C4-2B (cell line): ENCODE measurements around the gene ALOX5.
"Not testable (repeated sequence)": the region's sequence is repeated elsewhere in the genome, so short reads cannot be mapped to it uniquely, and the experiment has no call there.

ENCODE experiments used
- H3K27ac ChIP-seq: fragments of 450-650 bp; 2 replicates; pipeline ENCODE4 v1.5.1; 2017
- ZFX ChIP-seq: fragments of 450-650 bp; IDR thresholded peaks from 2 replicates; pipeline ENCODE4 v1.6.1; 2017
- TF ChIP-seq, protein P1 (sequence below): fragments of 450-650 bp; conservative IDR thresholded peaks from 2 replicates; pipeline ENCODE4 v1.5.1; 2017; ENCODE audit warnings: mild to moderate bottlenecking

Gene ALOX5

DNA sequence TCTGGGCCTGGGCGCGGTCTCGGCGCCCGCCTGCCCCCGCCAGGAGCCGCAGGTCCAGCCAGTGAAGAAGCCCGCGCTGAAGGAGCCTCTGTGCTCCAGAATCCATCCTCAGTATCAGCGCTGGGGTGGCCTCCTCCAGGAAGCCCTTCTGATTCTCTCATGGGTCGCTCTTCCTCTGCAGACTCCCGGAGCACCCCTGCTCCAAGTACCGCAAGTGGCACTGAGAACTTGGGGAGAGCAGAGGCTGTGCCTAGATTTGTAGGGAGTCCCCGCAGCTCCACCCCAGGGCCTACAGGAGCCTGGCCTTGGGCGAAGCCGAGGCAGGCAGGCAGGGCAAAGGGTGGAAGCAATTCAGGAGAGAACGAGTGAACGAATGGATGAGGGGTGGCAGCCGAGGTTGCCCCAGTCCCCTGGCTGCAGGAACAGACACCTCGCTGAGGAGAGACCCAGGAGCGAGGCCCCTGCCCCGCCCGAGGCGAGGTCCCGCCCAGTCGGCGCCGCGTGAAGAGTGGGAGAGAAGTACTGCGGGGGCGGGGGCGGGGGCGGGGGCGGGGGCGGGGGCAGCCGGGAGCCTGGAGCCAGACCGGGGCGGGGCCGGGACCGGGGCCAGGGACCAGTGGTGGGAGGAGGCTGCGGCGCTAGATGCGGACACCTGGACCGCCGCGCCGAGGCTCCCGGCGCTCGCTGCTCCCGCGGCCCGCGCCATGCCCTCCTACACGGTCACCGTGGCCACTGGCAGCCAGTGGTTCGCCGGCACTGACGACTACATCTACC, at the start of gene ALOX5:
ALOX5 (plus strand) TSS at position 641 of the 774 bp plus-strand sequence; CDS start at position 705, 64 bp downstream.
- H3K27ac ChIP-seq = no peak within 1 kb of the TSS
- no peak for TF ChIP-seq ZFX
- TF ChIP-seq, protein P1, sequence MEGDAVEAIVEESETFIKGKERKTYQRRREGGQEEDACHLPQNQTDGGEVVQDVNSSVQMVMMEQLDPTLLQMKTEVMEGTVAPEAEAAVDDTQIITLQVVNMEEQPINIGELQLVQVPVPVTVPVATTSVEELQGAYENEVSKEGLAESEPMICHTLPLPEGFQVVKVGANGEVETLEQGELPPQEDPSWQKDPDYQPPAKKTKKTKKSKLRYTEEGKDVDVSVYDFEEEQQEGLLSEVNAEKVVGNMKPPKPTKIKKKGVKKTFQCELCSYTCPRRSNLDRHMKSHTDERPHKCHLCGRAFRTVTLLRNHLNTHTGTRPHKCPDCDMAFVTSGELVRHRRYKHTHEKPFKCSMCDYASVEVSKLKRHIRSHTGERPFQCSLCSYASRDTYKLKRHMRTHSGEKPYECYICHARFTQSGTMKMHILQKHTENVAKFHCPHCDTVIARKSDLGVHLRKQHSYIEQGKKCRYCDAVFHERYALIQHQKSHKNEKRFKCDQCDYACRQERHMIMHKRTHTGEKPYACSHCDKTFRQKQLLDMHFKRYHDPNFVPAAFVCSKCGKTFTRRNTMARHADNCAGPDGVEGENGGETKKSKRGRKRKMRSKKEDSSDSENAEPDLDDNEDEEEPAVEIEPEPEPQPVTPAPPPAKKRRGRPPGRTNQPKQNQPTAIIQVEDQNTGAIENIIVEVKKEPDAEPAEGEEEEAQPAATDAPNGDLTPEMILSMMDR = no peak

DNA sequence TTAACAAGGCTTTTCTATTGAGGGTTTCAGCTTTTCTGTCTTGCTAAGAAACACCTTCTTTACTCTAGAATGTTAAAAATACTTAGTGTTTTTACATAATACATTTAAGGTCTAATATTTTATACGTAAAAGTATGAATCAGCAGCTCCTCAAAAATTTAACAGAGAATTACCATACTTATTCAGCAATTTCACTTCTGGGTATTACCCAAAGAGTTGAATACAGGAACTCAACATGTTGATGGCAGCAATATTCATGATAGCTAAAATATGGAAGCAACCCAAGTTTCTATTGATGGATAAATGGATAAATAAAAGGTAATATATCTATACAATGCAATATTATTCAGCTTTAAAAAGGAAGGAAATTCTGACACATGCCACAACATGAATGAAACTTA, 48.9 kb upstream of the ALOX5 start:
- TF ChIP-seq ZFX = no peak
- TF ChIP-seq, protein P1 = no peak
- no peak overlapping the region for H3K27ac ChIP-seq

GRCh38 chr10:45326864-45327263, 47.2 kb upstream of the ALOX5 start:
- H3K27ac ChIP-seq = not testable (repeated sequence)

DNA sequence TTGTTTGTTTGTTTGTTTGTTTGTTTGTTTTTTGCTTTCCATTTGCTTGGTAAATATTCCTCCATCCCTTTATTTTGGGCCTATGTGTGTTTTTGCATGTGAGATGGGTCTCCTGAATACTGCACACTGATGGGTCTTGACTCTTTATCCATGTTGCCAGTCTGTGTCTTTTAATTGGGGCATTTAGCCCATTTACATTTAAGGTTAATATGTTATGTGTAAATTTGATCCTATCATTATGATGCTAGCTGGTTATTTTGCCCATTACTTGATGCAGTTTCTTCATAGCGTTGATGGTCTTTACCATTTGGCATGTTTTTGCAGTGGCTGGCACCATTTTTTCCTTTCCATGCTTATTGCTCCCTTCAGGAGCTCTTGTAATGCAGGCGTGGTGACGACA, 42.2 kb upstream of the ALOX5 start:
- H3K27ac ChIP-seq = not testable (repeated sequence)

- TF ChIP-seq ZFX = no peak
- TF ChIP-seq, protein P1 = no peak
- no peak overlapping the region for H3K27ac ChIP-seq
These were observed 34.1 kb upstream of the ALOX5 start for GRCh38 chr10:45339894-45340293.

DNA sequence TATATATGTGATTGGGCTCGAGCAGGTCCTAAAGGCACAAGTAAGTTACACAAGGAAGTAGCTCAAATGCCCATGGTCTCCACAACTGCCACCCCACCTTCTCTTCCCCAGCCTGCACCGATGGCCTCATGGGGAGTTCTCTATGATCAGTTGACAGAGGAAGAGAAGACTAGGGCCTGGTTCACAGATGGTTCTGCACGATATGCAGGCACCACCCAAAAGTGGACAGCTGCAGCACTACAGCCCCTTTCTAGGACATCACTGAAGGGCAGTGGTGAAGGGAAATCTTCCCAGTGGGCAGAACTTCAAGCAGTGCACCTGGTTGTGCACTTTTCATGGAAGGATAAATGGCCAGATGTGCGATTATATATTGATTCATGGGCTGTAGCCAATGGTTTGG, 33.6 kb upstream of the ALOX5 start:
- H3K27ac ChIP-seq = not testable (repeated sequence)

DNA sequence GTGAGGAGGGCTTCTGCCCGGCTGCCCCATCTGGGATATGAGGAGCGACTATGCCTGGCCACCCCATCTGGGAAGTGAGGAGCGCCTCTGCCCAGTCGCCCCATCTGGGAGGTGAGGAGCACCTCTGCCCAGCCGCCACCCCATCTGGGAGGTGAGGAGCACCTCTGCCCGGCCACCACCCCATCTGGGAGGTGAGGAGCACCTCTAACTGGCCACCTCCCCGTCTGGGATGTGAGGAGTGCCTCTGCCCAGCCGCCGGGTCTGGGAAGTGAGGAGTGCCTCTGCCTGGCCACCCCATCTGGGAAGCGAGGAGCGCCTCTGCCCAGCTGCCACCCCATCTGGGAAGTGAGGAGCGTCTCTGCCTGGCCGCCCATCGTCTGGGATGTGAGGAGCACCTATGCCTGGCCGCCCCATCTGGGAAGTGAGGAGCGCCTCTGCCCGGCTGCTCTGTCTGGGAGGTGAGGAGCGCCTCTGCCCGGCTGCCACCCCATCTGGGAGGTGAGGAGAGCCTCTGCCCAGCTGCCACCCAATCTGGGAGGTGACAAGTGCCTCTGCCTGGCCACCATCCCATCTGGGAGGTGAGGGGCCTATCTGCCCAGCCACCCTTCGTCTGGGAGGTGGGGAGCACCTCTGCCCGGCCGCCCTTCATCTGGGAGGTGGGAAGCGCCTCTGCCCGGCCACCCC, 27.2 kb upstream of the ALOX5 start:
- not testable (repeated sequence) for H3K27ac ChIP-seq

DNA sequence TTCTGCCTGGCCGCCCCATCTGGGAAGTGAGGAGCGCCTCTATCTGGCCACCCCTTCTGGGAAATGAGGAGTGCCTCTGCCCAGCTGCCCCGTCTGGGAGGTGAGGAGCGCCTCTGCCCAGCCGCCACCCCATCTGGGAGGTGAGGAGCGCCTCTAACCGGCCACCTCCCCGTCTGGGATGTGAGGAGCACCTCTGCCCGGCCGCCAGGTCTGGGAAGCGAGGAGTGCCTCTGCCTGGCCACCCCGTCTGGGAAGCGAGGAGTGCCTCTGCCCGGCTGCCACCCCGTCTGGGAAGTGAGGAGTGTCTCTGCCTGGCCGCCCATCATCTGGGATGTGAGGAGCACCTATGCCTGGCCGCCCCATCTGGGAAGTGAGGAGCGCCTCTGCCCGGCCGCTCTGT, 26.6 kb upstream of the ALOX5 start:
- not testable (repeated sequence) for H3K27ac ChIP-seq

- H3K27ac ChIP-seq = not testable (repeated sequence)
These were observed 25.7 kb upstream of the ALOX5 start for GRCh38 chr10:45348196-45348765.

DNA sequence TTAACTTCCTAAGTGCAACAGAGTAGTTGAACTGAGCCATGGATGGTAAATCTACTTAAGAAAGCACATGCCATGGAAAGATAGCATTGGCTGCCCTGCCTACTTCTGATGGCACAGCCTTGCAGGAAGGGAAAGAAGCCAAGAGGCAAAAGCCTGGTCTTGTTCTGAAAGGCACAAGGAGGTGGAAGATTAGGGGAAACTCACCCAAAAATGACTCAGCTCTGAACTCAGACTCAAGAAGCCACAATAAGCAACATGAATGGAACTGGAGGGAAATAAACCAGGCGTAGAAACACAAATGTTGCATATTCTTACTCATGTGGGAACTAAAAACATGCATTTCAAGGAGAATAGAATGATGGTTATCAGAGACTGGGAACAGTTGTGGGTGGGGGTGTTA, 20.8 kb upstream of the ALOX5 start:
- no peak overlapping the region for H3K27ac ChIP-seq
- TF ChIP-seq, protein P1 = no peak
- no peak for TF ChIP-seq ZFX

DNA sequence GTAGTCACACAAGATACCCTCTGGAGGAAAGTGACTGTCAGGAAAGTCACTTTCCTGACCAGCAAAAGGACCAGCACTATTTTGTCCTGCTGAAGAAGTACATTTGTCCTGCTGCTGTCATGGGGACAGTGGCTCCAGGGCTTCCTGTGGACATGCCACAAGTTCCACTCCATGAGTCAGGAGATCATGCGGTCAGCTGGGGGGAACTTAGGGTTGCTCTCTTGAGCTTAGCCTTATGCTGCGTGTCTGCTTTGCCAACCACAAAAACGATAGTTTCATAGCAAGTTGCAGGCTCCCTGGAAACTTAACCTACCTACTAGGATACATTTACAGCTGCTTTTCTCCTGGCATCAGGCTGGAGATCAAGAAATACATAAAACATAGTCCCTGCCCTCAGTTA, 19.8 kb upstream of the ALOX5 start:
- TF ChIP-seq, protein P1 = no peak
- TF ChIP-seq ZFX = no peak
- H3K27ac ChIP-seq = no peak overlapping the region
